ENCODE measurements around the gene DIAPH2.

The DIAPH2 gene

GRCh38 chrX:97026406-97026805 lies 341.8 kb downstream of the DIAPH2 start:
- no peaks in the 10 kb centered on the region for H4K20me1 ChIP-seq (ENCODE audit: insufficient read depth, low read length, poor library complexity, severe bottlenecking)

GRCh38 chrX:97027384-97027922 lies 342.8 kb downstream of the DIAPH2 start:
- Histone ChIP-seq H3F3A (ENCODE audit: low read depth) (no peaks in the 10 kb centered on the region), H3K4me3 (ENCODE audit: low read length, poor library complexity, severe bottlenecking) (no peak overlapping the region), H3K9ac (ENCODE audit: low read depth, low read length, poor library complexity, severe bottlenecking) (no peak overlapping the region), H3K79me2 (ENCODE audit: insufficient read depth, low read length) (no peaks in the 10 kb centered on the region), H3K27me3 (ENCODE audit: insufficient read depth, low read length, poor library complexity, severe bottlenecking) (no peaks in the 10 kb centered on the region), H3K9me3 (ENCODE audit: insufficient read depth, low read depth, low read length) (no peaks in the 10 kb centered on the region), H2AFZ (ENCODE audit: low read length) (no peak overlapping the region), H3K4me1 (ENCODE audit: insufficient read depth, low read length, poor library complexity, severe bottlenecking) (no peaks in the 10 kb centered on the region), H3K4me2 (ENCODE audit: low read depth, low read length, poor library complexity, severe bottlenecking) (no peak overlapping the region), H4K20me1 (ENCODE audit: insufficient read depth, low read length, poor library complexity, severe bottlenecking) (no peaks in the 10 kb centered on the region), H3K36me3 (ENCODE audit: insufficient read depth, low read length) (no peaks in the 10 kb centered on the region), H3K9me2 (replicated peaks; ENCODE audit: low read depth, low read length) (no peaks in the 10 kb centered on the region)
- TF ChIP-seq, protein P1, sequence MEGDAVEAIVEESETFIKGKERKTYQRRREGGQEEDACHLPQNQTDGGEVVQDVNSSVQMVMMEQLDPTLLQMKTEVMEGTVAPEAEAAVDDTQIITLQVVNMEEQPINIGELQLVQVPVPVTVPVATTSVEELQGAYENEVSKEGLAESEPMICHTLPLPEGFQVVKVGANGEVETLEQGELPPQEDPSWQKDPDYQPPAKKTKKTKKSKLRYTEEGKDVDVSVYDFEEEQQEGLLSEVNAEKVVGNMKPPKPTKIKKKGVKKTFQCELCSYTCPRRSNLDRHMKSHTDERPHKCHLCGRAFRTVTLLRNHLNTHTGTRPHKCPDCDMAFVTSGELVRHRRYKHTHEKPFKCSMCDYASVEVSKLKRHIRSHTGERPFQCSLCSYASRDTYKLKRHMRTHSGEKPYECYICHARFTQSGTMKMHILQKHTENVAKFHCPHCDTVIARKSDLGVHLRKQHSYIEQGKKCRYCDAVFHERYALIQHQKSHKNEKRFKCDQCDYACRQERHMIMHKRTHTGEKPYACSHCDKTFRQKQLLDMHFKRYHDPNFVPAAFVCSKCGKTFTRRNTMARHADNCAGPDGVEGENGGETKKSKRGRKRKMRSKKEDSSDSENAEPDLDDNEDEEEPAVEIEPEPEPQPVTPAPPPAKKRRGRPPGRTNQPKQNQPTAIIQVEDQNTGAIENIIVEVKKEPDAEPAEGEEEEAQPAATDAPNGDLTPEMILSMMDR (conservative IDR thresholded peaks at IDR 0.05; ENCODE audit: low read length): no peak
- no peak for TF ChIP-seq EZH2phosphoT487 (IDR thresholded peaks at IDR 0.05; ENCODE audit: borderline replicate concordance)

More at GRCh38 chrX:97026406-97026805, 341.8 kb downstream of the DIAPH2 start:
- Histone ChIP-seq H3K27me3 (ENCODE audit: insufficient read depth, low read length, poor library complexity, severe bottlenecking) (no peaks in the 10 kb centered on the region), H3F3A (ENCODE audit: low read depth) (no peaks in the 10 kb centered on the region), H3K9me2 (replicated peaks; ENCODE audit: low read depth, low read length) (no peaks in the 10 kb centered on the region), H3K4me2 (ENCODE audit: low read depth, low read length, poor library complexity, severe bottlenecking) (no peak overlapping the region), H3K79me2 (ENCODE audit: insufficient read depth, low read length) (no peaks in the 10 kb centered on the region), H3K9me3 (ENCODE audit: insufficient read depth, low read depth, low read length) (no peaks in the 10 kb centered on the region), H3K4me1 (ENCODE audit: insufficient read depth, low read length, poor library complexity, severe bottlenecking) (no peaks in the 10 kb centered on the region), H3K9ac (ENCODE audit: low read depth, low read length, poor library complexity, severe bottlenecking) (no peak overlapping the region), H2AFZ (ENCODE audit: low read length) (no peak overlapping the region), H3K4me3 (ENCODE audit: low read length, poor library complexity, severe bottlenecking) (no peak overlapping the region), H3K36me3 (ENCODE audit: insufficient read depth, low read length) (no peaks in the 10 kb centered on the region)
- TF ChIP-seq, protein P1 (conservative IDR thresholded peaks at IDR 0.05; ENCODE audit: low read length): peak; percentile 38; the same call in 1 of the 2 replicates
- TF ChIP-seq EZH2phosphoT487 (IDR thresholded peaks at IDR 0.05; ENCODE audit: borderline replicate concordance): no peak

DNA sequence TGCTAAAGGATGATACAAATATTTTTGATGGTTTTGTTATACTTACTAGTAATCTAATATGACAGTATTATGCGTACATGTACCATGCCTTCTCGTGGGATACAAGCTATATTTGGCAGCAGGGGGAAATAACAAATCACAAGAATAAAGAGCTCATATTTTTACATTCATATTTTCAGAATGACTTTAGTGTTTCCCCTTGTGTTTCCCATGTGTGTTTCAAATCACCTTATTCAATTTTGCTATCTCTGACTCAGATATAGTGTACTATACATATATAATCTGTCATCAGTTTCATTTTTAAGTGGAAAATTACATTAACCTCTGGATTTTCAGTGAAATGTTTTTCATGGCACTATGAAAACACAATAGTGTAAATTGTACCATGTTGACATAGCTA lies 345.8 kb downstream of the DIAPH2 start:
- TF ChIP-seq, protein P1 (conservative IDR thresholded peaks at IDR 0.05; ENCODE audit: low read length): no peak
- TF ChIP-seq EZH2phosphoT487 (IDR thresholded peaks at IDR 0.05; ENCODE audit: borderline replicate concordance): no peak
- Histone ChIP-seq H4K20me1 (ENCODE audit: insufficient read depth, low read length, poor library complexity, severe bottlenecking) (no peaks in the 10 kb centered on the region), H3K27me3 (ENCODE audit: insufficient read depth, low read length, poor library complexity, severe bottlenecking) (no peaks in the 10 kb centered on the region), H3K4me3 (ENCODE audit: low read length, poor library complexity, severe bottlenecking) (no peak overlapping the region), H3K9me2 (replicated peaks; ENCODE audit: low read depth, low read length) (no peaks in the 10 kb centered on the region), H3K4me2 (ENCODE audit: low read depth, low read length, poor library complexity, severe bottlenecking) (no peak overlapping the region), H3K9ac (ENCODE audit: low read depth, low read length, poor library complexity, severe bottlenecking) (no peak overlapping the region), H3K4me1 (ENCODE audit: insufficient read depth, low read length, poor library complexity, severe bottlenecking) (no peaks in the 10 kb centered on the region), H3K9me3 (ENCODE audit: insufficient read depth, low read depth, low read length) (no peaks in the 10 kb centered on the region), H3F3A (ENCODE audit: low read depth) (no peaks in the 10 kb centered on the region), H3K36me3 (ENCODE audit: insufficient read depth, low read length) (no peaks in the 10 kb centered on the region), H3K79me2 (ENCODE audit: insufficient read depth, low read length) (no peaks in the 10 kb centered on the region), H2AFZ (ENCODE audit: low read length) (no peak overlapping the region)
